Prostate gland (tissue), 2 donors: ENCODE measurements around the gene PPP1R8.

Source experiments
- POLR2A ChIP-seq: fragments of 450-650 bp; IDR thresholded peaks from one replicate; pipeline ENCODE4 v1.6.1; 2016; ENCODE audit warnings: antibody characterized with exemption, mild to moderate bottlenecking
- POLR2AphosphoS5 ChIP-seq: sonication (generic); formaldehyde crosslinking; IDR thresholded peaks from one replicate; pipeline ENCODE4 v1.6.1; 2017; ENCODE audit warnings: antibody characterized with exemption
- TF ChIP-seq, protein P1 (sequence below), 4 experiments: fragments of 200-600 bp in 2 of 4; fragments of 450-650 bp in 2 of 4; sonication (generic) in 2 of 4; IDR thresholded peaks; 1 replicate in 3 of 4; 2 replicates in 1 of 4; pipeline ENCODE4 v1.5.1; 2016 to 2019; ENCODE audit warnings: antibody characterized with exemption in 4 of 4, mild to moderate bottlenecking in 2 of 4, moderate library complexity in 2 of 4

DNA sequence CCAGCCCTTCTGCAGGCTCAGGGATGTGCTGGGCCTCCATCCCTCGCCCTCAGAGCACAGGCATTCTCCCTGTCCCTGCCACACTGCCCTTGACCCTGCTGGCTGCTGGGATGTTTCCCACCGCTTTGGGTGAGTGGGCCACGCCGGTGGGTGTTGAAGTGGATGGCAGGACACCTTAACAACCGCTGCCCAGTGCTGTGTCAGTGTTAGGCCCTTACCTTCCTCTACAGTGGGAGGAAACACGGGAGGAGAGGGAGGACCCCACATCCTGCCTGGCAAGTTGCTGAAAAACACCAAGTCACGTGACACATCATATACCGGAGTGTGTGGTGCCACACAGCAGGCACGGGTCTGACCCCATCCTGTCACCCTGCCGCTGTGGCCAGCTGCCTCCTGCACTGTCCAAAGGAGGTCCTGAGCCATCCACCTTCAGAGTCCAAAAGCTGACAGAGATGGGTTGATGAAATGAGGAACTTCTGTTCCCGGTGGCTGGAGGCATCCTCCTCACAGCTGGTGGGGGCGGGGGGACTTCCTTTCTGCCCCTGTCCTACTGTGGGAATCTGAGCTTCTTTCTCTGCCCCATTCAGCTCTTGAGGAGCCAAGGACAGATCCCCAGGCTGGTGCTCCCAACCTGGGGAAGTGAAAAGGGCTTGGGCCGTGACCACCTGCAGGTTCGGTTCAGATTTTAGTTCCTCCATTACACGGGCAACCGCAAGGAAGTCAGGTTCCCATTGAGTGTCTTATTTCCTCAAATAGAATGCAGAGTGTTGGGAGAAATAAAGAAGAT is 38.5 kb downstream of the PPP1R8 start:
- TF ChIP-seq POLR2A (no peak), POLR2AphosphoS5 (no peak)
- TF ChIP-seq, protein P1, sequence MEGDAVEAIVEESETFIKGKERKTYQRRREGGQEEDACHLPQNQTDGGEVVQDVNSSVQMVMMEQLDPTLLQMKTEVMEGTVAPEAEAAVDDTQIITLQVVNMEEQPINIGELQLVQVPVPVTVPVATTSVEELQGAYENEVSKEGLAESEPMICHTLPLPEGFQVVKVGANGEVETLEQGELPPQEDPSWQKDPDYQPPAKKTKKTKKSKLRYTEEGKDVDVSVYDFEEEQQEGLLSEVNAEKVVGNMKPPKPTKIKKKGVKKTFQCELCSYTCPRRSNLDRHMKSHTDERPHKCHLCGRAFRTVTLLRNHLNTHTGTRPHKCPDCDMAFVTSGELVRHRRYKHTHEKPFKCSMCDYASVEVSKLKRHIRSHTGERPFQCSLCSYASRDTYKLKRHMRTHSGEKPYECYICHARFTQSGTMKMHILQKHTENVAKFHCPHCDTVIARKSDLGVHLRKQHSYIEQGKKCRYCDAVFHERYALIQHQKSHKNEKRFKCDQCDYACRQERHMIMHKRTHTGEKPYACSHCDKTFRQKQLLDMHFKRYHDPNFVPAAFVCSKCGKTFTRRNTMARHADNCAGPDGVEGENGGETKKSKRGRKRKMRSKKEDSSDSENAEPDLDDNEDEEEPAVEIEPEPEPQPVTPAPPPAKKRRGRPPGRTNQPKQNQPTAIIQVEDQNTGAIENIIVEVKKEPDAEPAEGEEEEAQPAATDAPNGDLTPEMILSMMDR (IDR thresholded peaks at IDR 0.05) = no peak
